HEK293 (cell line): ENCODE data around the gene CD59.

Experiments used
- EGR2 ChIP-seq: fragments of 450-650 bp; formaldehyde crosslinking; IDR thresholded peaks from 2 replicates; pipeline ENCODE4 v1.5.1; 2016; ENCODE audit warnings: low read depth, missing biosample characterization, missing genetic modification characterization
- KLF10 ChIP-seq: fragments of 450-650 bp; IDR thresholded peaks from 2 replicates; pipeline ENCODE4 v1.5.1; 2018; ENCODE audit warnings: missing biosample characterization, mild to moderate bottlenecking, missing genetic modification characterization
- PRDM1 ChIP-seq: fragments of 450-650 bp; formaldehyde crosslinking; IDR thresholded peaks from 2 replicates; pipeline ENCODE4; 2016; ENCODE audit warnings: missing biosample characterization, missing genetic modification characterization
- SP2 ChIP-seq: fragments of 450-650 bp; formaldehyde crosslinking; IDR thresholded peaks from 2 replicates; pipeline ENCODE4 v1.5.1; 2016; ENCODE audit warnings: missing biosample characterization, missing genetic modification characterization
- SP7 ChIP-seq: fragments of 450-650 bp; formaldehyde crosslinking; IDR thresholded peaks from 2 replicates; pipeline ENCODE4 v1.5.1; 2016; ENCODE audit warnings: missing biosample characterization, missing genetic modification characterization
- TRIM28 ChIP-seq: IDR thresholded peaks from 2 replicates; pipeline ENCODE4 v1.6.1; 2011; ENCODE audit warnings: low read length, control low read depth, borderline replicate concordance
- ZBTB20 ChIP-seq: fragments of 450-650 bp; formaldehyde crosslinking; IDR thresholded peaks from 2 replicates; pipeline ENCODE4 v1.5.1; 2016; ENCODE audit warnings: missing biosample characterization, missing genetic modification characterization
- ZBTB8A ChIP-seq: fragments of 450-650 bp; formaldehyde crosslinking; IDR thresholded peaks from 2 replicates; pipeline ENCODE4 v1.5.1; 2016; ENCODE audit warnings: missing biosample characterization, missing genetic modification characterization
- ZFHX2 ChIP-seq: fragments of 450-650 bp; formaldehyde crosslinking; conservative IDR thresholded peaks from 2 replicates; pipeline ENCODE4 v1.5.1; 2016; ENCODE audit warnings: missing biosample characterization, missing genetic modification characterization
- ZFP37 ChIP-seq: fragments of 450-650 bp; formaldehyde crosslinking; IDR thresholded peaks from 2 replicates; pipeline ENCODE4 v1.5.1; 2016; ENCODE audit warnings: missing biosample characterization, missing genetic modification characterization
- ZNF121 ChIP-seq: fragments of 450-650 bp; formaldehyde crosslinking; IDR thresholded peaks from 2 replicates; pipeline ENCODE4 v1.5.1; 2016; ENCODE audit warnings: missing biosample characterization, missing genetic modification characterization
- ZNF23 ChIP-seq: fragments of 450-650 bp; formaldehyde crosslinking; IDR thresholded peaks from 2 replicates; pipeline ENCODE4 v1.5.1; 2016; ENCODE audit warnings: missing biosample characterization, missing genetic modification characterization, borderline replicate concordance
- ZNF24 ChIP-seq: fragments of 450-650 bp; formaldehyde crosslinking; IDR thresholded peaks from 2 replicates; pipeline ENCODE4 v1.5.1; 2016; ENCODE audit warnings: missing biosample characterization, missing genetic modification characterization
- ZNF274 ChIP-seq, 2 experiments: fragments of 200-500 bp in 1 of 2; fragments of 450-650 bp in 1 of 2; sonication (Bioruptor generic) in 1 of 2; formaldehyde crosslinking in 1 of 2; IDR thresholded peaks; 2 replicates each; pipeline versions ENCODE4 v1.5.1 to v1.6.1; 2014 to 2016; ENCODE audit warnings: borderline replicate concordance in 1 of 2, inconsistent platforms in 1 of 2, low read length in 1 of 2, missing biosample characterization in 1 of 2, missing genetic modification characterization in 1 of 2
- ZNF354C ChIP-seq: fragments of 450-650 bp; formaldehyde crosslinking; IDR thresholded peaks from 2 replicates; pipeline ENCODE4 v1.5.1; 2016; ENCODE audit warnings: missing biosample characterization, missing genetic modification characterization, low read depth, borderline replicate concordance
- ZNF518A ChIP-seq: fragments of 450-650 bp; formaldehyde crosslinking; conservative IDR thresholded peaks from 2 replicates; pipeline ENCODE4 v1.5.1; 2016; ENCODE audit warnings: low read depth, missing biosample characterization, missing genetic modification characterization
- ZNF580 ChIP-seq: fragments of 450-650 bp; formaldehyde crosslinking; IDR thresholded peaks from 2 replicates; pipeline ENCODE4 v1.5.1; 2016; ENCODE audit warnings: missing biosample characterization, missing genetic modification characterization
- ZNF585B ChIP-seq: fragments of 450-650 bp; formaldehyde crosslinking; IDR thresholded peaks from 2 replicates; pipeline ENCODE4 v1.5.1; 2016; ENCODE audit warnings: missing biosample characterization, missing genetic modification characterization
- ZNF692 ChIP-seq: fragments of 450-650 bp; formaldehyde crosslinking; IDR thresholded peaks from 2 replicates; pipeline ENCODE4 v1.5.1; 2016; ENCODE audit warnings: missing biosample characterization, missing genetic modification characterization
- TF ChIP-seq, protein P1 (sequence below): fragments of 450-650 bp; formaldehyde crosslinking; IDR thresholded peaks from 2 replicates; pipeline ENCODE4 v1.5.1; 2016; ENCODE audit warnings: missing biosample characterization, missing genetic modification characterization

CD59 gene

DNA sequence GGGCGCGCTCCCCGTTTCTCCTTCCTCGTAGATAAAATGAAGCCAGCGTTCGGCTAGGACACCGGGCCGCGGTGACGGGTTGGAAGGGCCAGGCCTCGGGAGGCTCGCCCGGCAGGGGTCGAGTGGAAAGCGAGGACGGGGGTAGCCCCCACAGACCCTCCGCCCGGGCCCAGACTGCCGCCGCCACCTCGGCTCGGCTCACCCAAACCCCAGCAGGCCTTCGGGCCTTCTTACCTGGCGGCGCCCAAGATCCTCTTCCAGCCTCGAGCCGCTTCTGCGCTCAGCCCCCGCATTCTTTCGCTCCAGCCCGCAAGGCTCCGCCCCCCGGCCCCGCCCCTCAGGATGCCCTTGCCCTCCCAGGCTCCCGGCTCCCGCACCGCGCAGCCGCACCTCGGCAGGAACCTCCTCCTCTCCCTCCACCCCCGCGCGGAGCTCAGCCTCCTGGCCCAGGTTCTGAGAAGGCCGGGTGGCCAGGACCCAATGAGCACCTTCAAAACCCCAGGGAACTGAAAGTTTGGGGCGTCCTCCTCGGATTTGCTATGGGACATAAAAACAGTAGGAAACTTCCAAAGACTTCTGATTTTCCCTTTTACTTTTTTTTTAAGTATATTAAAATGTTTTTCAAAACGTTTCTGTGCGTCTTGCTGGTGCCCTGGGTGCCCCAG, at the start of gene CD59 (continued):
- TF ChIP-seq ZNF274 (IDR thresholded peaks at IDR 0.05; ENCODE audit: low read length) (no peak), ZNF274 (tag by site-specific recombination; IDR thresholded peaks at IDR 0.05; ENCODE audit: borderline replicate concordance) (no peak), ZNF518A (tag by site-specific recombination) (no peak), ZNF580 (tag by site-specific recombination) (no peak), ZNF692 (no peak), ZNF121 (tag by site-specific recombination) (no peak), TRIM28 (no peak), ZFHX2 (peak; percentile 71), ZNF354C (tag by site-specific recombination) (no peak), ZNF23 (tag by site-specific recombination) (no peak), PRDM1 (no peak), ZBTB8A (tag by site-specific recombination) (peak; percentile 36; the same call in 1 of the 2 replicates), EGR2 (tag by site-specific recombination) (peak; percentile 53), SP2 (tag by site-specific recombination) (peak; percentile 88), ZNF585B (tag by site-specific recombination) (no peak), KLF10 (0 out of 2 replicates have a peak, but pooled peaks have one; percentile 33), ZNF24 (tag by site-specific recombination) (no peak), ZFP37 (tag by site-specific recombination) (no peak), SP7 (peak; percentile 67), ZBTB20 (tag by site-specific recombination) (peak; percentile 43; the same call in 1 of the 2 replicates)
- TF ChIP-seq, protein P1, sequence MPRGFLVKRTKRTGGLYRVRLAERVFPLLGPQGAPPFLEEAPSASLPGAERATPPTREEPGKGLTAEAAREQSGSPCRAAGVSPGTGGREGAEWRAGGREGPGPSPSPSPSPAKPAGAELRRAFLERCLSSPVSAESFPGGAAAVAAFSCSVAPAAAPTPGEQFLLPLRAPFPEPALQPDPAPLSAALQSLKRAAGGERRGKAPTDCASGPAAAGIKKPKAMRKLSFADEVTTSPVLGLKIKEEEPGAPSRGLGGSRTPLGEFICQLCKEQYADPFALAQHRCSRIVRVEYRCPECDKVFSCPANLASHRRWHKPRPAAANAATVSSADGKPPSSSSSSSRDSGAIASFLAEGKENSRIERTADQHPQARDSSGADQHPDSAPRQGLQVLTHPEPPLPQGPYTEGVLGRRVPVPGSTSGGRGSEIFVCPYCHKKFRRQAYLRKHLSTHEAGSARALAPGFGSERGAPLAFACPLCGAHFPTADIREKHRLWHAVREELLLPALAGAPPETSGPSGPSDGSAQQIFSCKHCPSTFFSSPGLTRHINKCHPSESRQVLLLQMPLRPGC (tag by site-specific recombination): peak; percentile 63
